ENCODE data around the gene EXOC6B.

DNA sequence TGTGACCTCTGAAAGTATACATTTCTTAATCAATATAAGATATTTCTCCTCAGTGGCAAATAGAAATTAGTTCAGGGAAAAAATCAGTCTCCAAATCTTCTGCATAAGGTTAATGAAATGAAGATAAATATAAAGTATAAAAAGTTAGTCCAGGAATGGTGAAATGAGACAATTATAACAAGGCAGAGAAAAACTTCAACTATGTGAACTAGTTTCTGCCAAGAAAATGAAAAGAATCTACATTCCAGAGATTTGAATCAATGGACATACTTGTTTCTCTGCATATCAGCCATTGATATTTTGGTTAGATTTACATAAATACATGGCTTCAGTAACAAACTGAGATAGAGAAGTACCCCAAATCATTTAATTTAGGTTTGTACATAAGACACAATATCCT lies 249.0 kb downstream of the EXOC6B start:
- TF ChIP-seq CTCF (IDR thresholded peaks at IDR 0.05) (no peak), ZFX (IDR thresholded peaks at IDR 0.05; ENCODE audit: borderline replicate concordance) (no peak)
